Cardiac fibroblast (primary cell): ENCODE measurements around the gene PCP4.

Source experiments
- DNase-seq, 2 donors: peaks; one replicate each; pipeline versions ENCODE4 v3.0.0 to v3.0.0-alpha.2; 2010; ENCODE audit warnings: low read depth in 2 of 2
- H3K4me3 ChIP-seq, 2 donors: replicated peaks in 1 of 2; 1 replicate in 1 of 2; 2 replicates in 1 of 2; pipeline ENCODE4 v1.5.1; 2011; ENCODE audit warnings: low read depth in 2 of 2, low read length in 2 of 2, mild to moderate bottlenecking in 2 of 2, moderate library complexity in 1 of 2
- TF ChIP-seq, protein P1 (sequence below): IDR thresholded peaks from one replicate; pipeline ENCODE4 v1.5.1; 2011; ENCODE audit warnings: low read depth, mild to moderate bottlenecking, low read length, inconsistent platforms

PCP4 gene

DNA sequence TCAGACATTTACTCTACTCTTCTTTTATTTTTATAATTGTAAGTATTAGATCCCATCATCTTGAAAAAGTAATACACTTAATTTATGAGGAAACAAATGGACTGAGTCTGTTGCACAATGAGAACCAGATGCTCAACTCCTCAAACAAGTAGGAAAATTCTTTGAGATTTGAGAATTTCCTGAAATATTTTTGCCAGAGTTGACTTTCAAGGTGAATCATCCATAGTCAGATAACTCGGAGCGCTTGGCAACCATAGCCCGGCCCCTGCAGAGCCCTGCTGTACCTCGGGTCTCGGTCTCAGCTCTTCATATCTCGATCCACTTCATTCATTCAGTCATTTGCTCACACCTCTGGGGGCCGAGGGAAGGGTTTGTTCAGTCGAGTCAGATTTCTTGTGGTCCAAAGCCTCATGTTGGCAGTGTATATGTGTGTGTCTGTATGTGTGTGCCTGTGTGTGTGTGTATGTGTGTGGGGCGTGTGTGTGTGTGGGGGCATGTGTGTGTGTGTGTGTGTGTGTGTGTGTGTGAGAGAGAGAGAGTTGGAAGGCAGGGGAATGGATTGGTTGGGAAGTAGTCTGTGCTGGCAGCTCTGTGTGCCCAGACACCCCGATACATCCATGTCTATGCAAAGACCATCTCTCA is 18.1 kb upstream of the PCP4 start:
- no peak overlapping the region for H3K4me3 ChIP-seq
- DNase-seq, result no peak
- TF ChIP-seq, protein P1, sequence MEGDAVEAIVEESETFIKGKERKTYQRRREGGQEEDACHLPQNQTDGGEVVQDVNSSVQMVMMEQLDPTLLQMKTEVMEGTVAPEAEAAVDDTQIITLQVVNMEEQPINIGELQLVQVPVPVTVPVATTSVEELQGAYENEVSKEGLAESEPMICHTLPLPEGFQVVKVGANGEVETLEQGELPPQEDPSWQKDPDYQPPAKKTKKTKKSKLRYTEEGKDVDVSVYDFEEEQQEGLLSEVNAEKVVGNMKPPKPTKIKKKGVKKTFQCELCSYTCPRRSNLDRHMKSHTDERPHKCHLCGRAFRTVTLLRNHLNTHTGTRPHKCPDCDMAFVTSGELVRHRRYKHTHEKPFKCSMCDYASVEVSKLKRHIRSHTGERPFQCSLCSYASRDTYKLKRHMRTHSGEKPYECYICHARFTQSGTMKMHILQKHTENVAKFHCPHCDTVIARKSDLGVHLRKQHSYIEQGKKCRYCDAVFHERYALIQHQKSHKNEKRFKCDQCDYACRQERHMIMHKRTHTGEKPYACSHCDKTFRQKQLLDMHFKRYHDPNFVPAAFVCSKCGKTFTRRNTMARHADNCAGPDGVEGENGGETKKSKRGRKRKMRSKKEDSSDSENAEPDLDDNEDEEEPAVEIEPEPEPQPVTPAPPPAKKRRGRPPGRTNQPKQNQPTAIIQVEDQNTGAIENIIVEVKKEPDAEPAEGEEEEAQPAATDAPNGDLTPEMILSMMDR, result no peak

DNA sequence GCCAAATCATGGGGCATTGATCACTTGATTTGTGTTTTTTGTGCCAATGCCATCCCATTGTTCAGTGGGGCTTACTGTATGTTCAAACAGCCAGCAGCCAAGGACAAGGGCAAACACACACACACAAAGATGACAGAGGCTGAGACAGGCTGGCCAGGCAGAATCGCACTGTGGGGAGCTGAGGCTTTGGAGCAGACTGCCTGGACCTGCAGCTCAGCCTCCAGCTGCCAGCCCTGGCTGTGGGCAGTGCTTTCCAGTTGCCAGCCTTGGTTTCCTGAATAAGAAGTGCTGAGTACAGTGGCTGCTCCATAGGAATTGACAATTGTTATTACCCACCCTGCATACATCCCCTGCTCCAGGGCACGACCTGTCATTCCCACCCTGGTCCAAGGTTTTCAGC is 16.9 kb upstream of the PCP4 start:
- no peak for DNase-seq
- H3K4me3 ChIP-seq, result no peak overlapping the region
- TF ChIP-seq, protein P1, result no peak

DNA sequence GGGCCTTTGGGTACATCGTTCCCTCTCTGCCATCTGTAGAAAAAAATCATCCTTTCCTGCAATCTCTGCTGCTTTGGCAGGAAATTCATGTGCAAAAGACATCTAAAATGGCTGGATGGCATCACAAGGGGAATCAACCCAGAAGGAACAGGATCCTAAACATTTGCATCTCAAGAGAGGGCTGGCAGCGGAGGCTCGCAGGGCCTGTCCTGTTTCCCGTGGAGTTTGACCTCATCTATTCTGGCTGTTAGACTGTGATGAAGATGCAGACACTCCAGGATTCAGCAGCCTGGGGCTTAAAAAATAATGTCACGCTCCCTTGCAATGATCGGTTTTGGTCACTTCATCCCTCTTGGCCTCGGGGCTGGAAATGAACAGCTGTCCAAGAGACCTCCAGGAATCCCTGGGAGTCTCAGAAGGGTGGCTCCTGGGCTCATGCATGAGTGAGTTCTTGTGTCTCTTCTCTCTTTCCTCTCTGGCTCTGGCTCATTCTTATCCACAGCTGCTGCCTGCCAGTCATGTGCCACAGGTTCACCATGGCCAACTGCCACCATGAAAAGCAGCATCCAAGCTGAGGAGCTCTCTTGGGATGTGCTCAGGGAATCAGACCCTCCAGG is 16.1 kb upstream of the PCP4 start:
- TF ChIP-seq, protein P1, result no peak
- no peak overlapping the region for H3K4me3 ChIP-seq
- DNase-seq, result no peak

DNA sequence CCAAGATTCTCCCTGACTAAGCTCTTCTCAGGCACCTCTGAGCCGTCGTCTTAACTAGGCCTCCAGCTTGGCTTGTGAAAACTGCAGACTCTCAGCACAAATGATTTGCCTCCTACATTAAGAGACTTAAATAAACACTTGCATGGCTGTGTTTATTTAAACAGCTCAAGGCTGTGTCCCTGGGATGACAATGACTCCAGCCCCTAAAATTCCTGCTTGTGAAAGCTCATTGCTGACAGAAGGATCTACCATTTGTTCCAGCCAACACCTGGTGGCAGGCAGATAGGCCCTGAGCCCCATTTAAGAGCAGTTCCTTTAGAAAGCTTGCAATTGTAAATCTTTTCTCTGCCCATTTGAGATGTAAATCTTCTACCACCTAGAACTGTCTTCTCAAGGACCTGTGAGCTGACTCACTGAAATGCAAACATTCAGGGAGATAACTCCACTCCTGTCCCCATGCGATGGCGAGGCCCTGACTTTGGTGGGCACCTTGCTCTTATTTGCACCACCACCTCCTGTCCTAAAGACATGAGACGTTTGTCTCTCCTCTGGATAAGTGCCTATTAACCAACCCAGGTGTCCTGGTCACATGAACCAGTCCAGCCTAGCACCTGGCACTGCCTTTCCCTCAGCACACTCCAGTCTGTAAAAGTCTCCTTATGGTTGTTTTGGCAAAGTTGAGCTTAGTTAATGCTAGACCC is 15.1 kb upstream of the PCP4 start:
- H3K4me3 ChIP-seq, result no peak overlapping the region
- TF ChIP-seq, protein P1, result no peak
- no peak for DNase-seq

DNA sequence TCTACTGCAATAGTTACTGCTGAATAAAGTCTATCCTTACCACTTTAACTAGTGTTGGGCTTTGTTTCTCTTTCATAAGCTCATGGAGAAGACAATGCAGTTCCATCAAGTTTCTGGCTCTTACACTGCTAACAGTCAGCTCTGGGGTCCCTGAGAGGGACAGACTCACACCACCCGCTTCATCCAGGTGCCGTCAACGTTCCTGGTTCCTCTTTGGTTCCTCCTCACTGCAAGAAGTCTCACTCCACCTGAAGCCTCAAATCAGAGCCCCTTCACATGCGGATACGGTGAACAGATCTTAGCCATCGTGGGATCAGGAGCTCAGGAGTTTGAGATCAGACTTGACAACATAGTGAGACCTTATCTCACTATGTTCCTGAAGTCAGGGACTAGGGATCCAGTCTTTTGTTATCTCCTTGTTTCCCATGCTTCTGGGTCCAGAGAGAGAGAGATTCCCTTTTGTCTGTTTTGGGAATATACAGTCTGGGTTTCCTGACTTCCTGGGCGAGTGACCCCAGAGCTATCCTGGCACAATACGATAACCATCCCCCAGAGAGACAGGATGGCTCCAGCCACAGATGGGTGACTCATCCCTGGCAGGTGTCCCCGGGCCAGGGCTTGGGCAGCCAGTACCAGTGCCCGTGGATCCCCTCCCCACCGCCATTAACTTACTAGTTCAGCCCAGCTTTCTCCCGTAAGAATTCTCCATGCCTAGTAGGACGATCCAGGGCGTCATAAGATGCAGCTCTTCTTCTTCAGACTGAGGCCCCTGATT is 14.3 kb upstream of the PCP4 start:
- TF ChIP-seq, protein P1, result no peak
- no peak overlapping the region for H3K4me3 ChIP-seq
- no peak for DNase-seq

DNA sequence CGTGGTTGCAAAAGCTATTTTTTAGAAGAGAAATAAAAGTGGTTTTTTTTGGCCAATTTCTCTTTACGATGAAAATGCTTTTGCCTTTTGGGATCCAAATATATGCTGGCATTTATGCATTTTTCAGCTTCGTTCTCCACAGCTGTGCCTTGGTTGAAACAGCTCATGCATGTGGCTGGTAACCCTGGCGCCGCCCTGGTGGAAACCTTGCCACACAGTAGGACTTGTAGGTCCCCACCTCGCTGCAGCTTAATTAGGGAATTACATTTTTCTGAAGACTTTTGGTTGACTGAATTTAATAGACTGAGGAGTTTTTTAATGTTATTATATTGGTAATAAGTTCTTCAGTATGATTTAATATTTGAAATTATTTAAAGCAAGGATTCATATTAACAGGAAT is 12.7 kb upstream of the PCP4 start:
- TF ChIP-seq, protein P1, result no peak
- DNase-seq, result no peak
- H3K4me3 ChIP-seq, result no peak overlapping the region
